Stimulated activated CD4-positive, alpha-beta T cell treated with anti-CD3 and anti-CD28 coated beads, Interleukin-1b, Interleukin-23, amount 100 ng/mL, for 1 hour (primary cell): ENCODE data around the gene APLP2.

Experiments
- DNase-seq, 2 donors: peaks; one replicate each; pipeline ENCODE4 v3.0.0-alpha.2; 2020; ENCODE audit warnings: low read depth in 2 of 2

APLP2 gene

DNA sequence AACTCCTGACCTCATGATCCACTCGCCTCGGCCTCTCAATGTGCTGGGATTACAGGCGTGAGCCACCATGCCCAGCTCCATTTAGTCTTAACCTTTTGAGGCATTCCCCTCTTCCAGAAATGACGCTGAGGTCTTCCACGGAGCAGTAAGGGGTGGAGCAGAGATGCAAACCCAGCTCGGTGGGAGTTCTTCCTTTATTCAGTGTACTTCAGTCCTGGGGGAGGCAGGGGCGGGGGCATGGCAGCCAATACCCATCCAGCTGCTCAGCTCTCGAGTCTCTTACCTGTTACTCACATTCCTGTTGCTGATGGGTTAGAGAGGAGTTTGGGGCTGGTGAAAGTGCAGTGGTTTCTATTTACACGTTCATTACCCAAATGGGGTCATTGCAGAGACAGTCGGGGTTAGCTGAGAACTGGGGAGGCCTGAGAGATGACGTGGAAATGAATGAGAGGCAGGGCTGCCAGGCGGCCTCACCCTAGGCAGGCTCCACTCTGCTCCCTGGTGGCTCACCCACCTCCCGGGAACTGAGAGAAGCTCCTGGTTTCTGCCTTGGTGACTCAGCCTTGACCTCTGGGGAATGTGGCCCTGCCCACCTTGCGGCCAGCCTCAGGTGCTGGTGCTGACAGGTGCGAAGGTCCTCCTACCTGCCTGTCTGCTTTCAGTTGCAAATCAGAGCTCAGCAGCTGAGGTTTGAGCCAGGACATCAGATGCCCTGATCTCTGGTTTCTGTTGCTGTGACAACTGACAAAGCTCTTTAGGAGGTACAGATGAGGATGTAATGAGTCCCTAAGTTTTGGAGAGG lies 76.5 kb downstream of the APLP2 start:
- no peak for DNase-seq

DNA sequence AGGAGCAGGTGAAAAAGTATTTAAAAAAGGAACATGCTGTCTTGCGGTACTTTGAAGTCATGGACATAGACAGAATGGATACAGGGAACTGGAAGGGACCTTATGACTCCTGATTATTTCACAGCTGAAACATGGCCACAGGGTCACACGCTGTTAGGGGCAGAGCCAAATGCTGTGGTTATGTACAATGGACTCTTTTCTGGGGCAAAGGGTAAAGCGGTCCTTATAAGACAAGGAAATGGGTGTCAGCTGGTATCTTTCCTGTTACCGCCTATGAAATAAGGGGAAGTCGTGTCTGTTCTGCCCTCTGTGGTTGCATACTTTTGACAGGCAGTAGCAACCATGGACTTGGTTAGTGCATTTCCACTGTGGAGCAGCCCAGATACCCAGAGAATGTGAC lies 77.1 kb downstream of the APLP2 start:
- DNase-seq: no peak

DNA sequence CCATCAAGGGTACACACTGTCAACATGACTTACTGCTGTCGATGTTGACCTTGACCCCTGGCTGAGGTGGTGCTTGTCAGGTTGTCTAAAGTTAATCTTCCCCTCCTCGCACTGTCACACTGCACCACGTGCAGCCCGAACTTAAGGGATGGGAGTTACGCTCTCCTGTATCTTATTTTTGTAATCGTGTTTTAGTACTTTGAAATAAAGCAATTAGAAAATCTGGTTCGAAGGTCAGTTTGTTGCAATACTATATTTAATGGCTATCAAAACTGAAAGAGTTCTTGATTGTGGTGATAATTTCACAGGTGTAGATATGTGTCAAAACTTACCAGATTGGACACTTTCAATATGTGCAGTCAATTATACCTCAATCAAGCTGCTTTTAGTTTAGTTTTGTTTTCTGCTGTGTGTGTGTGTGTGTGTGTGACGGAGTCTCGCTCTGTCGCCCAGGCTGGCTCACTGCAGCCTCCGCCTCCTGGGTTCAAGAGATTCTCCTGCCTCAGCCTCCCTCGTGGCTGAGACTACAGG lies 79.2 kb downstream of the APLP2 start:
- no peak for DNase-seq

DNA sequence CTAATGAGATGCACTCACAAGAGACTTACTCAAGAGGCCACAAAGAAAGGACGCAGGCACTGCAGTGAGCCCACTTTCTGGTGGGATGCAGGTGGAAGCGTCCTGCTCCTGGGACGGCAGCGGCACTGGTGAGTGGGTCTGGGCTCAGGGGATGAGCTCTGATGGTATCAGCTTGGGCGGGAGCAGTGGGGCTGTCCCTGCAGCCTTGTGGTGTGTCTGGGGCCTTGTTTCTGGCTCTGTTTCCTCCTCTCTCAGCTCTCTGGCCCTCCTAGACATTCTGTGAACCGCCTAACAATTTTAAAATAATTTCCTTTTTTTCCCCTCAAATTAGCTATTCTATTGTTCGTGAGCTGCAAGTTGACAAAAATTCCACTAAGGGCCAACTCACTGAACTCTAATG lies 81.1 kb downstream of the APLP2 start:
- DNase-seq: no peak

DNA sequence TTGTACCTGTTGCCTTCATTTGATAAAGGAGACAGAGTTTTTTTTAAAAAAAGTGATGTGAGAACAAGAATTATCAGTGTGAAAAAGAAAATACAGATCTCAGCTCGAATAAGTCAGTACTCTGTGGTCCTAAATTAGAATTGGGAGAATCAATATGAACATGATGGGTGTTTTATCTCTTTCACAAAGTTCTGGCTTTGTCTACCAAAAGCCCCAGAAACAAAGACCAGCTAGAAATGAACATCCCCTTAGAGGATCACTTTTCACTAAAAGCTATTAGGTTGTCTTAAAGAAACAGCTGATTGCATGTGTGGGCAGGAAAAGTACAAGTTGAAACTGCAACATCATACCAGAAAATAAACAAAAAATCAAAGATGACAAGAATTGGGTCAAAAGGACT lies 81.5 kb downstream of the APLP2 start:
- DNase-seq: no peak

DNA sequence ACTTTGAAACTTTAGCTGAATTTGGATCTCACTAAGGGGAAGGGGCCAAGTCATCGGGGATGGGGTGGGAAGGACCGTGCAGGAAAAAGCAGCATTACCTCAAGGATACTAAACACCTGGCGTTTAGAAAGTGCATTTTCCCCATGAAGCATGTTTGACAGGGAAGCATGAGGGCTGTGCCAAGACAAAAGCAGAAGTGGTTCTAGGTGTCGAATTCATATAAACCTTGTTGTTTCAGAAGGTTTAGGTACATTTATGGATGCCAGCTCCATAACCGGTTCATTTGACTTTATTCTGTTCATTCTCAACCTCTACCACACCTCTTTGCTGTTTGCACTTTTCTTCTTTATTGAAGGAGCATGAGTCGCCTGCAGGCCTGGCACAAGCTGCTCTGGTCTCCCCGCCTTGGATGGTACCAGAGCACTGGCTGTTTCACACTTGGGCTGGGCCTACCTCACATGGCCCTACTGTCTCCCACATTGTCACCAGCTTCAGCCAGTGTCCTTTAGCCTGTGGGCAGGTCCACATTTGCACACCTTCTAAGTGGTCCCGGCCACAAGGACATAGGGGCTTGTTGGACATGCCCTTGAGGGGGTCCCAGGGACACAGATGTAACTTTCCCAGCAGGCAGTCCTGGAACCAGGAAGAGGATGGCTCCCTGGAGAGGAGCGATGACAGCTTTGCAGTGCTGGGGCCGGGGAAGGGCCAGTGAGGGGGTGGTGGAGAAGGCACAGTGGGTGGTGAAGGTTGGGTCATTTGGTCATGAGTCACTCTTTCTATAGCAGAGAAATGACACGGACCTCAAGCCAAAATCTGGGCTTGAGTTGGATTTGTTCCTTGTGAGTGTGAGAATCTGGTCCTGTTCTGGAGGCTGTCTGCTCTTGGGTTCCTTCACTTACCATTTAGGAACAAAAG lies 86.7 kb downstream of the APLP2 start:
- no peak for DNase-seq

DNA sequence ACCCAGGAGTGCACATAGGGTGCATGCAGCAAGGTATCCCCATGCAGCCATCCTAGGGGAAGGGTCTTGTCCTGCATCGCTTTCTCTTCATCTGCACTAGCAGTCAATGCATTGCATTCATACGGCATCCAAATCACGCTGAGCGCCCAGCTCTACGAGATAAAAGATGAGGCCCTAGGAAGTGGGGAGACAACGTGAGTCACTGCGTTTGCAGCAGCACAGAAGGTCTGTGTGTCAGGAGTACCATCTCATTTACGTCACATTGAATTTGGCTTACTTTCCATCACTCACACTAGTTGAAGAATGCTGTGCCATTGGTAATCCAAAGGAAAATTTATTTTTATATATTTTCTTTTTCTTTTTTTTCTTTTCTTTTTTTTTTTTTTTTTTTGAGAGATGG lies 87.4 kb downstream of the APLP2 start:
- no peak for DNase-seq

DNA sequence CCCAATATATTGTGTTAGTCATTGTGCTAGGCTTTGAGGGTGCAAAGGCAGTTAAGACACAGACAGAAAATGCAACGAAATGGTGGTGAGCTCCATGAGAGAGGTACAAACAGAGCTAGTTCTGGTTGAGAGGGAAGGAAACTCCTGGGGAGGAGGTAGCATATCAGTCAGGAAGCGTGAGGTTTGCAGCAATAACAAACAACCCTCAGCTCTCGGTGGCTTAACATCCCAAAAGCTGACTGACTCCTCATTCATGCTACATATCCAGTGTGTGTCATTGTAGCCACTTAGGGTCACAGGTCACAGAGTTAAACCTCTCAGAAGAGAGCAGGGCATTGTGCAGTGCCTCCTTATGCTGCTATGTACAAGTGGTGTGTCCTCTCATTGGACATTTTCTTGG lies 88.1 kb downstream of the APLP2 start:
- DNase-seq: no peak

DNA sequence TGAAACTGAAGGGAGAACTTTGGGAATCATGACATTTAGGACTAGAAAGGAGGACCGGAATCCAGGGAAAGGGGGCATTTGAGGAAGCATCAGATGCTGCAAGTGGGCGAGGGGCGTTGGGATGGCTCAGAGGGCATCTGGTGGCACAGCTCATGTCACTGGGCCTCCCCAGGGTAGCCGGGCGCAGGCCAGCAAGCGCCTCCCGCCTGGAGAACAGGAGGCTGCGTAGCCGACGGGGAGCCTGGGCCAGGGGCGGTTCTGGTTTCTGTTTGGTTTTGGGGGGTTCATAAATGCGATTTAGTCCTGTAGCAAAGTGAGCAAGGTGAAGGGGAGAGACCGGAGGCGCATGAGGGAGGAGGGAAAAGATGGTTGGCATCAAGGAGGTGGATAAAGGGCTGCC lies 89.4 kb downstream of the APLP2 start:
- DNase-seq: no peak

DNA sequence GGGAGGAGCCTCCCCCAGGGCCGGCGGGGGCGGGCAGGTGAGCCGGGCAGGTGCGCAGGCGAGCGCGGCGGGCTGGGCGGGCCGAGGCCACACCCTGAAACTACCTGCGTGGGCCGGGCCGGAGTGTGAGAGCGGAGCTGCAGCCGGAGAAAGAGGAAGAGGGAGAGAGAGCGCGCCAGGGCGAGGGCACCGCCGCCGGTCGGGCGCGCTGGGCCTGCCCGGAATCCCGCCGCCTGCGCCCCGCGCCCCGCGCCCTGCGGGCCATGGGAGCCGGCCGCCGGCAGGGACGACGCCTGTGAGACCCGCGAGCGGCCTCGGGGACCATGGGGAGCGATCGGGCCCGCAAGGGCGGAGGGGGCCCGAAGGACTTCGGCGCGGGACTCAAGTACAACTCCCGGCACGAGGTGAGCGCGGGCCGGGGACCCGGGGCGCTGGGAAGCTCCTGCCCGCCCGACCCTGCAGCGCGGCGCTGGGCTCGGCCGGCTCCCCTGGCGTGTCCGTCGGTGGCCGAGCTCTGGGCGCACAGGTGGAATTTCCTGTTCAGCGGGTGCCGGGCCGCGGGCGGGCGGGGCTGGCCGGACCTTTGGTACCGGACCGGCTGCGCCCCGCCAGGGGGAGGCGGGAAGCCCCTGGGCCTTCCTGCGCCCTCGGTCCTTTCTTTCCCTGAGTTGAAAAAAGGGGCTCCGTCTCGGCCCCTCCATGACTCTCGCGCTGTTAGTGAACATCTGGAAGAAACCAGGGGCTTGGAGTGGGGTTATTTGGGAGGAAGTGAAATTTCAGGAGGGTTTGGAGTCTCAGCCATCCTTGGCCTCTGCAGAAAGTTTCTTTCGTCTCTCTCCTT lies 90.2 kb downstream of the APLP2 start, which contains the start of gene ST14:
Gene ST14, plus strand, starts transcription at position 126 of the 841 bp plus-strand sequence. Its CDS starts 198 bp downstream, at position 324.
- DNase-seq: no peak

DNA sequence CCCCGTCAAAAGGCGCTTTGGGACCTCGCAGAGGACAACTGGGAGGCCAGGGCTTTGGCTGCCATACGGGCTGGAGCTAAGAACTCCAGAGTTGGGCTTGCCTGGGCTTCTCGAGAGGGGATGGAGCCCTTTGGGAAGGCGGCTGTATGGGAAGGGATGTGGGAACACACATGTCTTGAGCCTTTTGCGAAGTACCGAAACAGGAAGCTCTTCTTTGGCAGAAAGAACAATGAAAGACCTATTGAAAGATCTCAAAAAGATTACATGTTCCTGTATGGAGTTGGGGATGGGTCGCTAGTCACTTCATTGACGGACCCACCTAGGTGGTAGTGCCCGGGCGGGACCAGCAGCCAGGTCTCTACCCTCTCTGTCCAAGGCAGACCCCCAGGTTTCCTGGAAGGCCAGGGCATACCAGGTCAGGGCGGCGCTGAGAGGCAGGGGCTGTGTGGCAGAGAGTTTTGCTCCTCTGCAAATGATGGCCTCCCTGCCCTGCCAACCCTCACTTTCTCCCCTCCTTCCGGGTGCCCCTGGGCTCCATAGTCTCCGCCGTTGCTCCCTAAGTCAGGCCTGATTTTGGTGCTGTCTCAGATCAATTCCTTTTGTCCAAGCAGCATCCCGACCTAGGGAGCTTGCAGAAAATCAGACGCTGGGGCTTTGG lies 90.9 kb downstream of the APLP2 start:
- DNase-seq: no peak

DNA sequence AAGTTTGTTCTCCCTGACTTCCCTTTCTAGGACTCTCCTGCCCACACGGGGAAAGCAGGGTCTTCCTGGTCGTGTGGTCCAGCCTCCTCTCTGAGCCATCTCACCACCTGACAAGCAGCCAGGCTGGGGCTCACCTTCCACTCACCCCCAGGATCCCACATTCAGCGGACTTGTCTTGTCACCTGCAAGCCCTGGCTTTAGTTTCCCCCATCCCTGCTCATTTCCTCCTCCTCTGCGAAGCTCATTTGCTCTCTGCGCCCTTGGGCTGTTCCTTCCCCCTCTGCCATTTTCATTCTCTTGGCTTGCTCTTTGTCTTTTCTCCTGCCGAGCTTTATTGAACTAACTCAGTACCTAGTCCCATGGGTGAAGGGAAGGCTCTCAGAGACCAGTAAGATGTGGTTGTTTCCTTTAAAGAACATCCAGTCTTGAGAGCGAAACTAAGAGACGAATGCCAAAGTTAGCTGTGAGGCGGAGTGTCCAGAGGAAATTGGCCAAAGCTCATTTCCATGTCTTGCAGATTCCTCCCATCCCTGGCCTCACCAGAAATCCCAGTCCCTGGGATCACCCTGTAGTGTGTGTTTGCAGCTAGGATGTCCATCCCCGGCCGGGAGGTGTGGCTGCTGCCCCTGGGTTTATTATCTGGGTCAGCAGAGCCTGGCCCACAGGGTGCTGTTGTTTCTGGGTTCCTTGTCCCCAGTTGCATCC lies 91.9 kb downstream of the APLP2 start:
- DNase-seq: no peak

DNA sequence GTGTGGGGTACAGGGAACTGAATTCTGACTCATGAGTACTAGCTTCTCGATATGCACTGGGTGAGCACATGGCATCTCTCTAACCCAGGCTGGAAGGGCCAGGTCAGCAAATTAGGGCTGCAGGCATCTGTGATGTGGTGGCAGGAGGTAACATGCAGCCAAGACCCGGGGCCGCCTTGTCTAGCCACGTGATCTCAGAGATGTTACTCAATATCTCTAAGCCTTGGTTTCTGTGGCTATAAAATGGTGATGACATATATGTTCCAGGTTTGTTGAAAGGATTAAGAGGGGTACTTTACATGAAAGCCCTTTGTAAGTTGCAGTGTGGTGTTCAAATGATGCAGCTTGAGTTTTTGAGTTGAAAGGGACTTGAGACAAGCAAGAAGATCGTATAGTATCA lies 93.0 kb downstream of the APLP2 start:
- DNase-seq: no peak

DNA sequence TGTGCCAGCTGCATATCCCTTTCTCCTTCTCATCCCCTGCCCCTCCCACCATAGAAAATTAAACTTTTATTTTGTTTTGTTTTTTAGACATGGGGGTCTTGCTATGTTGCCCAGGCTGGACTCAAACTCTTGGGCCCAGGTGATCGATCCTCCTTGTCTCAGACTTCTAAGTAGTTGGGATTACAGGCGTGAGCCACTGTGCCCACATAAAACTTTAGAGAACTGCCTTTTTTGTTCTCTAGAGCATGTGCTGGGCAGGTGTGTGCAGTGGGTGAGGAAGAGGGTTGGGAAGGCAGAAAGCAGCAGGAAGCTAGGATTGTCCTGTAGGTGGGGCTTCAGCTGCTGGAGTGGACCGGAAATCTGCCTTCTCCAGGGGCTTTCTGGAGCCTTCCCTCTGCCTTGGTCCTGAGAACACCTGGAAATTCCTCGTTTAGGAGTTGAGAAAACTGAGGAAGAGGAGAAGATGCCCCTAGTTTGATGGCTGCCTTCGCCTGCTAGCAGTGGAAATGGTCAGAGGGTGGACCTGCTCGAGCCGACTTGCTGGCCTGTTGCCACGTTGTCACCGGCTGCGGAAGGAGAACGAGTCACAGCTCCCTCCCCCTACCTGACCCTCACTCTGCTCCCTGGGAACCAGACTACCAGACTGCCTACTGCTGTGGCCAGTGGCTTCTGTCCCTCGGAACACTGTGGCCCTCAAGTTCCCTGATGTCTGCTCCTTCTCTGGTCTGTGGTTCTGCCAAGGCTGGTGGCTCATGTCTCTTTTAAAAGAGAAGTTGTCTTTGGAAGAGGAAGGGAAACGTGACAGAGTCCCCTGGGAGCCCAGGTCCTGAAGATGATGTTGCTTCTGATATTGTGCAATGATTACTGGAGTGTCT lies 93.9 kb downstream of the APLP2 start:
- no peak for DNase-seq

DNA sequence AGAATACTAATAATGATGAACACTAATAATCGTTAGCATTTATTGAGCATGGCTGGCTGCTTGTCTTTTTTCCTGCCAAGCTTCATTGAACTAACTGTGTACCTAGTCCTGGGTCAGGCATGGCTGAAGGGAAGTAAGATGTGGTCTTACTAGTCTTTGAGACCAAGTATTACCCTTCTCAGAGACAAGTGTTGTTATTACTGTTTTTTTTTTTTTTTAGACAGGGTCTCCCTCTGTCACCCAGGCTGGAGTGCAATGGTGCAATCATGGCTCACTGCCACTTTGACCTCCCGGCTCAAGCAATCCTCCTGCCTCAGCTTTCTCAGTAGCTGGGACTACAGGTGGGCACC lies 94.5 kb downstream of the APLP2 start:
- DNase-seq: no peak

DNA sequence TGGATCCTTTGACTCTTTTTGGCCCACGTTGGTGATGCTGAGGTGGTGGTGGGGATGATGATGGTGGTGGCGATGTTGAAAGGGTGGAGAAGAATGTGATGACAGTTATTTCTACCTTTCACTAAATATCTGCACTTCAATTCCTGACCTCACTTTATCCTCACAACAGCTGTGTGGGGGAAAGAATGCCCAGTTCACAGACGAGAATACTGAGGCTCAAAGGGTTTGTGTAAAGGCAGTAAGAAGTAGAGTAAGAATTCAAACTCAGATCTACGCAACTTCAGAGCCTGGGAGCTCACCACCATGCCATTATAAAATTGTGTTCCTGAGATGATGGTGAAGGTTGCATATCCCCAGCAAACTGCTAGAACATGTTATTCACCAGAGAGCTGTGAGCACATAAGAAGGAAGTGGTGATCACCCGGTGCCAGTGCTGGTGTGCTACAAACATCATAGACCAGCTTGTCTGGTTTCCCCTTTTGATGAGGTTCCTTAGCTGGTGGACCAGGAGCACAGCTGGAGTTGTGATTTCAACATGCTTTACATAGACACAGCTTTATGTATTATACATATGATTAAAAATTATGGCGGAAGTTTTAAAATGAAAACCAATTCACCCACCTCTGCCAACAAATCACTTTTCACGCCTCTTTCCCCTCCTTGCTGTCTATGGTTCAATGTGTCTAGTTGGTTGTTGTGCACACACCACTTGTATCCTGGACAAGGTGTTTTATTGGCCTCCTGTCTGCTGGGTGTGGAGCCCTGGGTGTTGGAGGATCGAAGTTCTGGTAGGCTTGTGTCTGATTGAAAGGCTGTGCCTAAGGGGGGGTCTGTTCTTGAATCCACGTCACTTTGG lies 96.1 kb downstream of the APLP2 start:
- no peak for DNase-seq

DNA sequence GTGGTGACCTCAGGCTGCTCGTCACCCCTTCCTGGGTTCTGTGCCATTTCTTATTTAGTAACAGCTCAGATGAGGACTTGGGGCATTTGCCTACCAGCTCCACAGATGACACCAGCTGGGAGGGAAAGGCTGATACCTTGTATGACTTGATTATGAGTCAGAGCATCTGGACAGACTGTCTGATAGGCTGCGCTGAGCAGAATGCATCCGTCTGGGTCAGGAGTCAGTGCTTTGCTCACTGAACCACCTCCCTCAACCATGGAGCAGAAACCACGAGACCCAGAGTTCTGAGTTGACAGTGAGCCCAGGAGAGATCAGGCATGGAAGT lies 96.7 kb downstream of the APLP2 start:
- DNase-seq: no peak

DNA sequence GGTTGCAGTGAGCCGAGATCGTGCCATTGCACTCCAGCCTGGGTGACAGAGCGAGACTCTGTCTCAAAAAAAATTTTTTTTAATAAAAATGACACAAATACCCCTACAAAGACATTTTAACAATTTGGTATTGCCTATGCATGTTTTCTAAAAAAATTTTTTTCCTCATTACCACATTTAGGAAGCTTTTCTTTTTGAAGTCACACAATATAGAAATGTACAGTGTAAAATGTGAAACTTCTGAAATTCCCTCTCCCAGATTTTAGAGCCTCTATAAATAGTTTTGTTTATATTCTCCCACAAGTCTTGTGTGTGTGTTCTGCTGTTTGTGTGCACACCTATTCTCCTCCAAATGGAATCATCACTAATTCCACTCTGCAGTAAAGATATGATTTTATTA lies 97.5 kb downstream of the APLP2 start:
- no peak for DNase-seq

DNA sequence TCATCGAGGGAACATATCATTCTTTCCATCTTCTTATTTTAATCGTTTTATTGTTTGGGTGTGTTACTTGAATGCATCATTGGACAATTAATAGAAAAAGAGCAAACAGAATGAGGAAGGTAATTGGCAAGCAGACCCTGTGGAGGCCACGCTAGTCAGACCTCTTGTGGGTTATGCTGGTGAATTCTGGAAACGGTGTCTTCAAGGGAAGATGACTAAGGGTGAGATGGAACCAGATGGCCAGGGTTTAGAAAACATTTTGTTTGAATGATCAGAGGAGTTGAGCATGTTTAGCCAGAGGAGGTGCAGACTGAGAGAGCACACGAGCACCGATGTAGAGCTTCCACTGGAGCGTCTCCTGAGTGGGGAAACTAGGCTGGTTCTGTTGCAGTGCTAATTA lies 98.4 kb downstream of the APLP2 start:
- no peak for DNase-seq
